SK-N-SH treated with all-trans-retinoic acid at 6 μM for 48 hours (cell line): ENCODE results near the gene DHX8.

Source experiments
- BACH2 ChIP-seq: fragments of 250-450 bp; sonication (Bioruptor Pico); IDR thresholded peaks from 2 replicates; pipeline ENCODE4 v1.9.0; 2021; ENCODE audit warnings: mild to moderate bottlenecking, borderline replicate concordance
- ESRRG ChIP-seq: fragments of 250-450 bp; sonication (Bioruptor Pico); IDR thresholded peaks from 2 replicates; pipeline ENCODE4 v1.6.1; 2021; ENCODE audit warnings: mild to moderate bottlenecking
- RARB ChIP-seq: fragments of 250-450 bp; sonication (Bioruptor Pico); IDR thresholded peaks from 2 replicates; pipeline ENCODE4 v1.8.0; 2021; ENCODE audit warnings: mild to moderate bottlenecking, moderate library complexity
- ZC3H10 ChIP-seq: fragments of 250-450 bp; sonication (Bioruptor Pico); IDR thresholded peaks from 2 replicates; pipeline ENCODE4 v1.5.1; 2021; ENCODE audit warnings: mild to moderate bottlenecking, moderate library complexity
- ZFP3 ChIP-seq: fragments of 250-450 bp; sonication (Bioruptor Pico); IDR thresholded peaks from 2 replicates; pipeline ENCODE4 v1.5.0; 2020; ENCODE audit warnings: mild to moderate bottlenecking, moderate library complexity
- ZNF70 ChIP-seq: fragments of 450-650 bp; formaldehyde crosslinking; IDR thresholded peaks from 2 replicates; pipeline ENCODE4 v1.5.0; 2020; ENCODE audit warnings: mild to moderate bottlenecking, moderate library complexity
- ZNF8 ChIP-seq: fragments of 450-650 bp; formaldehyde crosslinking; IDR thresholded peaks from 2 replicates; pipeline ENCODE4 v1.5.0; 2020; ENCODE audit warnings: mild to moderate bottlenecking, moderate library complexity
- TF ChIP-seq, protein P1 (sequence below): fragments of 250-450 bp; sonication (Bioruptor Pico); IDR thresholded peaks from 2 replicates; pipeline ENCODE4 v1.8.0; 2020; ENCODE audit warnings: mild to moderate bottlenecking, moderate library complexity, borderline replicate concordance

DNA sequence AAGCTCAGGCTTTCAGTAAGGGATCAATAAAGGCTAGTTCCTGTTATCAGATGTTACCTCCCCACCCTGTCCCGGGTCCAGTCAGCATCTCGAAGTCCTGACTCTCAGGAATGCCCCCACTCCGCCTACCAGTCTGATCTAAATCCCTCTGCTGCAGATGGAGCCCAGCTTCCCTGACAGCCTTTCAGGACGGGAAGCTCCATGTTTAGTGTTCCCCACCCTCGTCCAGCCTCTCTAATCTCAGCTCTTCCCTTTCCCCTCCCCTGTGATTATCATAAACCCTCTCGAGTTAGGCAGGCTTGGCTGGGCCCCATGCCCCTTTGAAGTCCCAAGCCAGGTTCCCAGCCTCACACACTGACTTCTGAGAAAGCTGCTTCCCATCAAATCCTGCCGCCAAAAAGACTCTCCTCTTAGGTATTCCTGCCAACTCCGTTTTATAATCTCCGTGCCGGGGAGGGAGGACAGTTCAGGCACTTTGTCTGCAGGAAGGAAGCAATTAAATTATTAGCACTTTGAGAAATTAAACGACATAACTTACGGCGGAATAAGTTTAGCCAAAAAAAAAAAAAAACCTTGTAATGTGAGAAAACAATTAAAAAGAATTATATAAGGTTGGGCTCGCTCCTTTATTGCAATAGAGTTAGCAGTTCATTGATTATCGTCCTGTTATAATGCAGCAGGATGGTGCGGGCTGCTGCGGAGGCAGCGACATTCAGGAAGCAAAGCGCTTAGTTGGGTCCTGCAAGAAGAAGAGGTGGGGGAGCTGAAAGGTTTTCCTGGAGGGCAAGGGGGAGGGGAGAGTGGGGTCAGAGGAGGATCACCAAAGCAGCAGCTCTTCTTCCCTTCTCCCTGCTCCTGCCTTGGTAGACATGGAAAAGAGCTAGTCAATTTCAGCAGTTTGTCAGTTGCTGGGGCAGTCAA is 79.2 kb downstream of the DHX8 start:
- TF ChIP-seq ZFP3 (CRISPR knock-in tag) (no peak), ZNF8 (no peak), RARB (CRISPR knock-in tag) (no peak), ZC3H10 (no peak), ESRRG (CRISPR knock-in tag) (no peak), BACH2 (CRISPR knock-in tag) (no peak), ZNF70 (CRISPR knock-in tag) (no peak)
- TF ChIP-seq, protein P1, sequence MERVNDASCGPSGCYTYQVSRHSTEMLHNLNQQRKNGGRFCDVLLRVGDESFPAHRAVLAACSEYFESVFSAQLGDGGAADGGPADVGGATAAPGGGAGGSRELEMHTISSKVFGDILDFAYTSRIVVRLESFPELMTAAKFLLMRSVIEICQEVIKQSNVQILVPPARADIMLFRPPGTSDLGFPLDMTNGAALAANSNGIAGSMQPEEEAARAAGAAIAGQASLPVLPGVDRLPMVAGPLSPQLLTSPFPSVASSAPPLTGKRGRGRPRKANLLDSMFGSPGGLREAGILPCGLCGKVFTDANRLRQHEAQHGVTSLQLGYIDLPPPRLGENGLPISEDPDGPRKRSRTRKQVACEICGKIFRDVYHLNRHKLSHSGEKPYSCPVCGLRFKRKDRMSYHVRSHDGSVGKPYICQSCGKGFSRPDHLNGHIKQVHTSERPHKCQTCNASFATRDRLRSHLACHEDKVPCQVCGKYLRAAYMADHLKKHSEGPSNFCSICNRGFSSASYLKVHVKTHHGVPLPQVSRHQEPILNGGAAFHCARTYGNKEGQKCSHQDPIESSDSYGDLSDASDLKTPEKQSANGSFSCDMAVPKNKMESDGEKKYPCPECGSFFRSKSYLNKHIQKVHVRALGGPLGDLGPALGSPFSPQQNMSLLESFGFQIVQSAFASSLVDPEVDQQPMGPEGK (CRISPR knock-in tag) = no peak
